ENCODE results near the gene DLEC1. TPM values are rescaled to one million over a fixed set of nuclear protein-coding genes. Genes with fewer than 3 reads are reported as not detected.
A peak's percentile ranks its signal among the peaks of the same experiment; 100 is the strongest.

Gene DLEC1
- total RNA-seq, 4 donors from 2014 or later: 1.5 to 2.8 (median 1.9) TPM; not detected in 1

DNA sequence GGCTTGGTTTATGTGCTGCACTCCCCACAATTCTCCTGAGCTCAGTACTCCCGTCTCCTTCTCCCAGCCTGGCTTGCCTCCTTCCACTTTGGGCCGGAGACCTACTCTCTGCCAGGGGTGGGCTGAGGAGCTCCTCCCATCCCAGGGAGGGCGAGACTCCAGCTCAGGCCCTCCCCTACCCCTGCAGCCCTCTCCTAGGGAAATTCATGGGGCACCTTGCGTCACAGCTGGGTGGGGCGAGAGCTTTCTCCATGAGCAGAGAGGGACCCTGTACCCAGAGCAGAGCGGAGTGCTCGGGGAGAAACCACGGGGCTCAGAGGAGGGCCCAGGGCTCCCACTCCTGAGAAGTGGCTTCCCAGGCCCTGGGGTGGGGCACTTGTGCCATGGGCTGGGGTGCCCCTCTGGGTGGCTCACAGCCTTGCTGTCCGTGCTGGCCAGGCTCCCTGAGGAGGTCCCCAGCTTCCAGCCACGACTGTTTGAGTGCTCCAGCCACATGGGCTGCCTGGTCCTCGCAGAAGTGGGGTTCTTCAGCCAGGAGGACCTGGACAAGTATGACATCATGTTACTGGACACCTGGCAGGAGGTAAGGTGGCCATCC lies 35.1 kb upstream of the DLEC1 start:
- intact Hi-C loops (cut with DNase I; ENCODE audit: low total_unique reads): loop anchor here (10.0 kb wide), 1 partner anchor 149 kb away; no protein-coding TSS in a partner anchor
- Histone ChIP-seq H3K27ac (peak overlapping the region in 1 of 2 donors; percentile 21), H3K4me3 (no peak overlapping the region), H3K27me3 (no peaks in the 10 kb centered on the region), H3K4me1 (peaks cover 0 to 3% of the 10 kb centered on the region in 2 donors), H3K9me3 (no peaks in the 10 kb centered on the region), H3K36me3 (no peaks in the 10 kb centered on the region)
- TF ChIP-seq CTCF (IDR thresholded peaks at IDR 0.05): no peak
- no peak for TF ChIP-seq POLR2A (IDR thresholded peaks at IDR 0.05)
- no peak for DNase-seq

DNA sequence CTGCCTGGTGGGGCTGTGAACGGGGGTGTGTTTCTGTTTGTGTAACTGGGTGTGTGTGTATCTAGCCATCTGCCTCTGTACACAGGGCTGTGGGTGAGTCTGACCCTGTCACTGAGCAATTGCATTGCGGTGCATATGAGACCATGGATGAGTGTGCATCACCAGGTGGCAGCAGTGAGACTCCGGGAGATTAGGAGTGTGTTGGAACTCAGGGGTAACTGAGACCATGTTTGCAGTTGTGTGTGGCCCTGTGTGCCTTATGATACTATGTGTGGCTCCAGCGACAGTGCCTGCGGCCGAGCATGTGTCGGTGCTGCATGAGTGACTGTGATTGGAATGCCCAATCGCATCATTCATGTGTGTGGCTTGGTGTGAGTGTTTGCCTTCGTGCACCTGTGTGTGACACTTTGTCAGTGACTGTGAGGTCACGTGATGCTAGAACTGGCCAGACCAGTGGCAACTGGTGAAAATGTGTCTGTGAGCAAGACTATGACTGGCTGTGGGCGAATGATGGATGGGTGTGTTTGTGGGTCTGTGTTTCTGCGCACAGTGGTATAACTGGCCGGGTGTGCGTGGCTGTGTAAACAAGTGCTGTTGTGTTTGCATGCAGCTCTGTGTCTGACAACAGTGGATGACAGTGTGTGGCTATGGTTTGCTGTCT lies 34.5 kb upstream of the DLEC1 start:
- Histone ChIP-seq H3K27me3 (no peaks in the 10 kb centered on the region), H3K27ac (peak overlapping the region in 1 of 2 donors; percentile 21), H3K4me1 (no peaks in the 10 kb centered on the region), H3K9me3 (no peaks in the 10 kb centered on the region), H3K36me3 (no peaks in the 10 kb centered on the region), H3K4me3 (no peak overlapping the region)
- peak; percentile 48 to 62 (median 56) for TF ChIP-seq CTCF (IDR thresholded peaks at IDR 0.05)
- TF ChIP-seq POLR2A (IDR thresholded peaks at IDR 0.05): no peak
- DNase-seq: peak; percentile 67 to 74
- intact Hi-C loops (cut with DNase I; ENCODE audit: low total_unique reads): loop anchor here (10.0 kb wide), 1 partner anchor 150 kb away; no protein-coding TSS in a partner anchor

- H3K9me3 ChIP-seq: no peaks in the 10 kb centered on the region
- H3K4me3 ChIP-seq: no peak overlapping the region
- no peaks in the 10 kb centered on the region for H3K4me1 ChIP-seq
- H3K27me3 ChIP-seq: no peaks in the 10 kb centered on the region
- TF ChIP-seq POLR2A (IDR thresholded peaks at IDR 0.05) (no peak), CTCF (IDR thresholded peaks at IDR 0.05) (no peak)
- intact Hi-C loops (cut with DNase I; ENCODE audit: low total_unique reads): loop anchor here (10.0 kb wide), 1 partner anchor 151 kb away; no protein-coding TSS in a partner anchor
- no peak overlapping the region for H3K27ac ChIP-seq
- DNase-seq: no peak
- no peaks in the 10 kb centered on the region for H3K36me3 ChIP-seq
These were observed 33.7 kb upstream of the DLEC1 start for GRCh38 chr3:38005076-38006020.

- no peak for TF ChIP-seq POLR2A (IDR thresholded peaks at IDR 0.05)
- no peak for TF ChIP-seq CTCF (IDR thresholded peaks at IDR 0.05)
- Histone ChIP-seq H3K9me3 (no peaks in the 10 kb centered on the region), H3K27ac (no peak overlapping the region), H3K4me1 (no peaks in the 10 kb centered on the region), H3K4me3 (no peak overlapping the region), H3K27me3 (no peaks in the 10 kb centered on the region), H3K36me3 (no peaks in the 10 kb centered on the region)
- no peak for DNase-seq
- intact Hi-C loops (cut with DNase I; ENCODE audit: low total_unique reads): loop anchor here (10.0 kb wide), 1 partner anchor 151 kb away; no protein-coding TSS in a partner anchor
These were observed 33.0 kb upstream of the DLEC1 start for GRCh38 chr3:38006031-38006430.
